HG03575 (cell line): ENCODE data around the gene PARVA.
"Not testable (repeated sequence)": the region's sequence is repeated elsewhere in the genome, so short reads cannot be mapped to it uniquely, and the experiment has no call there.

ENCODE experiments used
- ATAC-seq: cut with Tn5 transposase; IDR thresholded peaks from one replicate; pipeline ENCODE4 v1.9.1; 2021; ENCODE audit not compliant: unreplicated experiment, insufficient number of reproducible peaks, low FRiP score; ENCODE audit errors: extremely low read depth

The PARVA gene, protein sequence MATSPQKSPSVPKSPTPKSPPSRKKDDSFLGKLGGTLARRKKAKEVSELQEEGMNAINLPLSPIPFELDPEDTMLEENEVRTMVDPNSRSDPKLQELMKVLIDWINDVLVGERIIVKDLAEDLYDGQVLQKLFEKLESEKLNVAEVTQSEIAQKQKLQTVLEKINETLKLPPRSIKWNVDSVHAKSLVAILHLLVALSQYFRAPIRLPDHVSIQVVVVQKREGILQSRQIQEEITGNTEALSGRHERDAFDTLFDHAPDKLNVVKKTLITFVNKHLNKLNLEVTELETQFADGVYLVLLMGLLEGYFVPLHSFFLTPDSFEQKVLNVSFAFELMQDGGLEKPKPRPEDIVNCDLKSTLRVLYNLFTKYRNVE

DNA sequence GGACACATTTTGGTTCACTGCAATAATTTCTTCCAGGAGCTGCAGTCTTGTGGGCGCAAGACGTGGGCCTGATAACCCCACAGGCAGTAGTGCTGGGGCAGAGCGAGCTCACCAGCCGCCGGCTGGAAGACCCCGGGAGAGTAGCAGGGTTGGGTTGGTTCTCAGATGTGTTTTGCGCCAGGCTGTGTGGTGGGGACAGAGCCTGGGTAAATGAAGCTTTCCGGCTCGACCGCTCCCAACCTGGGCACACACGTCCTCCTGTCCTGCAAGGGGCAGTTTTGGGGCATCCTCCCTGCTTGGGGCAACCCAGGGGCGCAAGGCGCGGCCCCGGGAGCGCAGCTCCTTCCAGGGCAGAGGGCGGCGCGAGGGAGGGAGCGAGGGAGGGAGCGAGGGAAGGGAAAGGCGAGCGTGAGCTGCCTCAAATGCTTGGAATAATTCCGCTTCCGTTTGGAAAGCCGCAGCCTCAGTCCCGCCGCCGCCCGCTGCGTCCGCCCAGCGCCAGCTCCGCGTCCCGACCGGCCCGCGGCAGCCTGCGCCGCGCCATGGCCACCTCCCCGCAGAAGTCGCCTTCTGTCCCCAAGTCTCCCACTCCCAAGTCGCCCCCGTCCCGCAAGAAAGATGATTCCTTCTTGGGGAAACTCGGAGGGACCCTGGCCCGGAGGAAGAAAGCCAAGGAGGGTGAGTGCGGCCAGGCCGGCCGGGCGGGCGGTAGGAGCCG is at the start of gene PARVA:
Gene PARVA, plus strand, starts transcription at position 466 of the 718 bp plus-strand sequence. Its CDS starts 77 bp downstream, at position 543.
- no peak for ATAC-seq

DNA sequence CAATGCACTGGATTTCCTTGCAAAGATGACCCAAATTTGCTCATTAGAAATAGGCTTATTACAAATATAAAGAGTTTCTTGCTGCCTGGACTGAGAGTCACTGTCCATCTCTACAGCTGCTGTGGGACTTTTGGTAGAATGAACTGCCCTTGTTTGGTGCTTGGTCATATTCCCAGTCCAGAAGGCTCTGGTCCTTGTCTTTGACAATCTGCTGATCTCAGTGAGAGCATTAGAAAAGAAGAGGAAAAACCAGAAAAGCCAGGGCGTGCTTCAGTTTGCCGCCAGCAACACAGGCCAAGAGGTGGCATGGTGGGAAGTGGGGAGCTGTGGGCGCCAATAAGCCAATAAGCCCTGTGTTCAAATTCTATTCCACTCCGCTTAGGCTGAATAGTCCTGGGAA is 48.2 kb upstream of the PARVA start:
- ATAC-seq, result no peak

DNA sequence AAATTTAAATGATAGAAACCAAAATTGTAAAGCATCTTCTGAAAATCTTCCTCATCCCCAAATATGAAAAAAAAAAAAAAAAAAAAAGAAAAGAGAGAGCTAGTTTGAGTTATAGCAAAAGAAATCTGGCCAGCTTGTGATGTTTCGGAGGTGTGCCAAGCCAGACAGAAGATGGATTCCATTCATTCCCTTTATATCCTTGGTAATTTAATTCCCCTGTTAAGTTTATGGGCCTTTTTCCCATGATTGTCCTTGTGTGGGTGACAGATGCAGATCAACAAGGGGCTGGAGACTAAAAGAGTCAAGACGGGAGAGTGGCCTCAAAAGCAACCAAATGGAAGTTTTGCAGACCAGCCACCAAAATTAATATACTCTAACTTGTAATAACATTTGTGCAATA is 47.6 kb upstream of the PARVA start:
- ATAC-seq, result no peak

DNA sequence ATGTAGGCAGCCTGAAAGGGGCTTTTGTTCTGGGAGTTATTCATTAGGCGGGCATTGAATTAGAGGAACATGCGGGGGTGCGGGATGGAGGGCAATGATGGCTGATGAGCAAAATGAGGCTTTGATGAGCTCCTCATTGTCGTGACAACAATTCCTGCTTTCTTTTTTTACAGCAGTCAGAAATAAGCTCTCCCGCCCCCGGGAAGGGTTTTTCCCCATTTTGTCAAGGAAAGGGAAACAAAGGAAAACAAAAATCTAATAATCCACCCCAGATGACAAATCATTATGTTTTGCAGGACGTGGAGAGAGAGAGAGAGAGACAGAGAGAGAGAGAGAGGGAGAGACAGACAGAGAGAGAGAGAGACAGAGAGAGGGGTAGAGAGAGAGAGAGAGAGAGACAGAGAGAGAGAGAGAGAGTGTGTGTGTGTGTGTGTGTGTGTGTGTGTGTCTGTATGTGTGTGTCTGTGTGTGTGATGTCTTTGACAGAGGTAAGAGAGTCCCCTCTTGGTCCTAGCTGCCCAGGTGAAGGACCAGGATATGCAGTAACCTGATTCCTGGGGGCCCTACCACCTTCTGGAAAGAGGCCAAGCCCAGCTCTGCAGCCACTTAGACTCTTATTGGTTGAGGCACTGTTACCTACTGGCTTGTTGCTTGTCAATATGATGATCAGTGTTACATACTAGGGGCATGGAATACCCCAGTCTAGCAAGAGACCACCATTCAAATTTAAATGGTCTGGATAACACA is 46.7 kb upstream of the PARVA start:
- no peak for ATAC-seq

DNA sequence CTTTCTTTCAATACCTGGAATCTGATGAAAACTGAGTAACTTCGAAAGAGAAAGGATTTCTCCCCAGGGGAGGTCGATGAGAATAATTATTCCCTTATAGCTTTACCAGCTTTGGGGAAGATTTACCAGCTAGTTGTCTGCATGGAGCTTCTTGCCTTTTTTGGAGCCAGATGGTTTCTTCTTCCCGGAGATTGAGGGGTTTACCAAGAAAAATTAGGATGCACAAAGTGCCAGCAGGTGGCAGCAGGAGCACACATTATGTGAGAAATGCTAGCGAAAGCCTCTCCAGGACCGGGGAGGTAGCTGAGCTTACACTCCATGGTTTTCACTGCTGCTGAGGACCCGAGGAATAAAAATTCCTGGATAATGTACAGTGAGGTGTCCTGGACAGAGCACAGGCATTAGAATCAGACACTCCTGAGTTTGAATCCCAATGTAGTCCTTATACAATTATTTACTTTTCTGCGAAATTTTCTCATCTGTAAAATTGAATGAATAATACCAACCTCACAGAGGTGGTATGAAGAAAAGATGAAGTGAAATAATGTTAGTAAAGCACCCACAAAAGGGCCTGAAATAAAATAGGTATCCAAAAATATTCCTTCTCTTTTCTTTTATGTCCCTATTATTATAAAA is 46.0 kb upstream of the PARVA start:
- ATAC-seq, result no peak

DNA sequence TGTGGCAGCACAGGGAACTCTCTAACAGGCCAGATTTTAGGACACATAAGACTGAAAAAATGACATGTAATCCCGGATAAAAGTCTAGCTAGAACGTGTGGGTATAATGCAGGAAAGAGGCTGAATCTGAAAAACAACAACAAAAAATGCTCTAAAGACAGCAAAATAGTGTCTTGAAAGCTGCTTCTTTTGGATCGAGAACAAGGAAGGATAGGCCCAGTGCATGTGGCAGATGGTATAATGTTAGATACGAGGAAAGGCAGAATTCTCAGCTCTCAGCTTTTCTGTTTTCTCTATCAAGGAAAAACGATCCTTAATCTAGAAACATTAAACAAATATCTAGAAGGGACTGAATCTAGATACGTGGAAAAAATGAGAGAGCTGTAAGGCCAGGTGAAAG is 33.8 kb upstream of the PARVA start:
- ATAC-seq, result no peak

DNA sequence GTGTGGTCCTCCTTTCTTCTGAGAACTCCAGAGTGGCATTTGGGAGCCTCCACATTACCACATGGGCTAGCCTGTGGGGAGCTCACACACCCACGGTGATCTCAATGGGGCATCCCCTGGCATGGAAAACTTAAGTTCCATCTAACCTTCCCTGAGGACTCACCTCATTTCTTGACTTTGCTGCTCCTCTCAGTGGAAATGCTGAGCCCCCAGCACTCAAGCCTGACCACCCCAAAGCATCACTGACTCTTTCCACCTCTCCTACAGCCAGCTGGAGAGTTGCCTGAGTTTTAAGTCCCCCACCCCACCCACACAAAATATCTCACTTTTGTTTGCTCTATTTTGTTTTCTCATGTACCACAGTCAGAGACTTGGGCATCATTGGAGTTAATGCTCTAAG is 23.8 kb upstream of the PARVA start:
- no peak for ATAC-seq

DNA sequence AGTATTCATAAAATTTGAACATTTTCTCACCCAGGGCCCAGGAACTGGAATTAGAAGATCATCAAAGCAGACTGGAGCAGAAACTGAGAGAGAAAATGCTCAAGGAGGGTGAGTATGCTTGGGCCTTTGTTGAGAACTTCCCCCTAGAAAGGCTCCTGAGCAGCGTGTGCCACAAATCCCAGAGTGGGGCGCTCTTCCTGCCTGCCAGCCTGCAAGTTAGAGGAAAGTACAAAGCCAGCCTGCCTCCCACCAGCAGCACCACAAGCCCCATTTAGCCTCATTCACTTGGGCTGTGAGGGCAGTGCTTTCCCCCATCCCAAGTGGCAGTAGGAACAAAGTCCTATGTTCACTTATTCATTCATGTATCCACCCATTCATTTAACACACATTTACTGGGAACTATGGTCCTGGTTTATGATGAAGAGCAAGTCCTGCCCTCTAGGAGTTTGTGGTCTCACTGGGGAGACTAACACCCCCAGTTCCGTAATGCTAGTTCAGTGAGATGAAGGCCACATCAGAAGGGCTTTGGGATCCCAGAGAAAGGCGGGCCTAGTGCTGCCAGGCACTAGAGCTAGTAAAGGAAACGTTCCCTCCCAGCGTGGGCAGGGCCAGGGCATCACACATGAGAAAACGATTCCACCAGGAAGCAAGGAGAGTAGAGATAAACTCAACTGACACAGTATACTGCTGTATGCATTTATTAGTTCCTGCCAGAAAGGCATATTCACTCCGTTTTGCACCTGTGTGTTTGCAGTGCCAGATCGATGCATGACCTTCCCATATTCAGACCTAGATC is 22.4 kb upstream of the PARVA start:
- ATAC-seq, result no peak

DNA sequence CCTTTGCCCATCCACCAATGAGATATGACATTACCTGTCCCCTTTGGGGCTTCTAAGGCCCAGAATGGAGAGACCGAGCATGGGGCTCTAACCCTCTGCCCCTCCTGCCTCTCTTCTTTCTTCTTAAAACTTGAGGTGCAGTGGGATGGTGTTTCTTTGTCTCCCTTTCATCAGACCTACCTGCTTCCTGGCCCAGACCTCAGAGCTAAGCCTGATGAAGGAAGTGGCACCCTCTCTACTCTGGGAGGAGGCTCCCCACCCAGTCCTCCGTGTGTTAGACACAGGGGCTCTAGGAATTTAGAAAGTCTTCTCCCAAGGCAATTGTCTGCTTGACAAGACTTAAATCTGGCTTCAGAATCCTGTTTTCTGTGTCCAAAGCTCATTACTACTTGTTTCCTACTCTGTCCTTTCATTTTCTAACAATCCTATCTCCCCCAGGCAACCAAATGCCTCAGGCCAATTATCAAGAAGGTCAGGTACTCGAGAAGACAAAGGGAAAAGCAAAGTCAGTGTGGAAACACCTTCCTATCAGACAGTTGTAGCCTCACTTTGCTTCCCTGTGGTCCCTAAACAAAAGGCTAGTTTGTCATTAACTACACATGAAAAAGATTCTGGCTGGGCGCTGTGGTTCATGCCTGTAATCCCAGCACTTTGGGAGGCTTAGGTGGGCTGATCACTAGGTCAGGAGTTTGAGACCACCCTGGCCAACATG is 20.3 kb upstream of the PARVA start:
- ATAC-seq, result no peak

DNA sequence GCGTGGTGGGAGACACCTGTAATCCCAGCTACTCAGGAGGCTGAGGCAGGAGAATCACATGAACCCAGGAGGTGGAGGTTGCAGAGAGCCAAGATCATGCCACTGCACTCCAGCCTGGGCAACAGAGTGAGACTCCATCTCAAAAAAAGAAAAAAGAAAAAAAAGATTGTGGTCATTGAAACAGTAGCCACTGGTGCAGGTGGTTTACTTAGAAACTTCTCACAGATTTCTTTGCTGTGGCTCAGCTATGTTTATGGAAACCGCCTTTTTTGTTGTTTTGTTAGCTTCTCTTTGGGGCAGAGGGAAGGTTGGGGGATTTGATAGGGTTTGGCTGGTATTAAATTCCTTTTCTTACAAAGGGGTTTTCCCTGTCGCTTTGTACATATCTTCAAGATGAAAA is 19.7 kb upstream of the PARVA start:
- not testable (repeated sequence) for ATAC-seq

DNA sequence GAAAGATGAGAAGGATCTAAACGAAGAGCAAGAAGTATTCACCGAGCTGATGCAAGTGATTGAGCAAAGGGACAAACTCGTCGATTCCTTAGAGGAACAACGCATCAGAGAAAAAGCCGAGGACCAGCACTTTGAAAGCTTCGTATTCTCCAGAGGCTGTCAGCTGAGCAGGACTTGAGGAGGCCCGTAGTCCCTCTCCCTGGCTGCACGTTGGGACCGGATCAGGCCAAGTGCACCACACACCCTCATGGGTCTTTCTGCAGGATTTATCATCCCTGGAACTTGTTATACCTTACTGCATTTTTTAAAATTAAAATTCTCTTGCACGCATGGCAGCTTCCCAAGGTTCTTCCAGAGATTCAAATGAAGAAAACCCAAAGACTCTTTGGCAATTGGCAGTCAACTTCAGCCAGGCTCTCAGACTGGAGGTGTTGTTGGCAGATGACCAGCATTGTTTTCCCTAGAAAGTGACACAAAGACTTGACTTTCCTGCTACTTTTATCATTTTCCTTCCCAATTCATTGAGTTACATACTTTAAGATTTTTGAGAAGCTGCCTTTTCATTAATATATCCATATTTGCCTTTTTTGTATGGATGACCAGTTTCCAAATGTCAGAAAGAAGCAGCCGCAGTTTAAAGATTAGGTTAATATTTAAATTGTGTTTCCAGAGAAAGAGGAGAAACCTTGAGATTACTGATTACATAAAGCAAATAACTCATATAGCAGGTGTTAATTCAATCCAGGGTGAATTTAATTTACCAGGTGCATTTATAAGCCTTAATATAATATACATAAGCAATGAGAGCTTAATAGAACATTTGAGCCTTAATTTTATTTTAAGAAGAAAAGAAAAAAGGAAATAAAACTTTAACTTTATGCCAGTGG is 18.8 kb upstream of the PARVA start:
- ATAC-seq, result no peak

DNA sequence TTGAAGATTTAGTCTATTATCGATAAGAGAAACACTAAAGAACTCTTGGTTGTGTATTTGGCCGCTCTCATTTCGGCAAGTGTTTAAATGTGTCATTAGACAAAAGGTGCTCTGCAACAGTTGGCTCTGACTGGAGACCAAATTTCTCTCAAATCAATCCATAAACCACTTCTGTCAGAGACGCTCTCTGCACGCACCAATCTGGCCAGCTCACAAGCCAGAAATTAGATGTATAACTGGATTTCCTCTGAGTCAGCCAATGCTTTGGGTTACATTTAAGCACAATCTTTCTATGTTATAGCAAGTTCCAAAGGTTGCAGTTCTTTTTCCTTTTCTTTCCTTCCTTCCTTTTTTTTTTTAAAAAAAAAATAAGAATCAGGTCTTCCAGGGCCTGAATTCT is 17.6 kb upstream of the PARVA start:
- no peak for ATAC-seq

DNA sequence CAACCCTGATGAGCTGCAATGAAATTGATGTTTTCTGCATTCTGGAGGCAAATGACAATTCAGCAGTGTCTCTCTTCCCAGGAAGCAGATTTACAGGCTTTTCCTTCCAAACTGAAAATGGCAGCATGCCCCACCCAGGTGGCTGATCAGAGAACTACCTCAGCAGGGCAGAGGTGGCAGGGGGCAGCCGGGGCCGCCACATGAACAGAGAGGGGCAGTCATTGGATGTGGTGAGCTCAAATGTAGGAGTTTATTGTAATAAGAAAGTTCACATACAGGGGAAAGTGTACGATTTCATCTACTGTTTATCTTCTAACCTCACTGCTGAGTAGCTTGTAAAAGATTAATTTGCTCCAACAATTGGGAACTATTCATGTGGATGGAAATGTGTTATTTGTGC is 15.7 kb upstream of the PARVA start:
- ATAC-seq, result no peak

DNA sequence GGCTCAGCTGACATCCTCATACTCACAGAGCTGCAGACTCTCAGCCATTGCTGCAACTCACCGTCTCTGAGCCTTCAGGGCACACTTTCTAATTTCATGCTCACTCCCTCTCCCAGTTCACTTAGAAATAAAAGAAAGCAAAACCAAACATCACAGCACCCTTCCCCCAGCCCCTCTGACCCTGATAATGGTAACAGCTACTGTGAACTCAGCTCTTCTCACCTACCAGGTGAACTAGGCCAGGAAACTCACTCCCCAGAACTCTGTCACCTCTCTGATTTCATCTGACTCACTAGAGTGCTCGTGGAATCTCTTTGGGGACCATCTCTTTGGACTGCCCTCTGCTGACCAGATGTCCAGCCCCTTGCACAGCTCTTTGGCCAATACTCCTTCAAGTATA is 14.5 kb upstream of the PARVA start:
- ATAC-seq, result no peak

DNA sequence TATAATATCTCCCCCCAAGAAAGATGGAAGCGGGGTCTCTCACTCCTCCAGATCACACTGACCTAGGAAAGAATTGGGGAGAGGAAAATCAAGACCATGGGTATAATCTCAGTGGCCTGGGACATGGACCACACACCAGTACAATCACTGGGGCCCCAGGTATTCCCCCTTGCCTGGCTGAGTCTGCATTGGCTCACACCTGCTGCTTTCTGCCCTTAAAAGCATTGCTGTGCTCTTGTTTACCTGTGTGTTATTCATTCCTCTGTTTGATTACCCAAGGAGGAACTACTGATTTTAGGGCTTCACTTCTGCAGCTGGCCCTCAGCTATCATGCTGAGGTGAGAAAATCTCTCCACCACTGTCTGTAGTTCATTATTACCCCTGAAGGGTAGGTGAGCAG is 14.0 kb upstream of the PARVA start:
- ATAC-seq, result no peak

DNA sequence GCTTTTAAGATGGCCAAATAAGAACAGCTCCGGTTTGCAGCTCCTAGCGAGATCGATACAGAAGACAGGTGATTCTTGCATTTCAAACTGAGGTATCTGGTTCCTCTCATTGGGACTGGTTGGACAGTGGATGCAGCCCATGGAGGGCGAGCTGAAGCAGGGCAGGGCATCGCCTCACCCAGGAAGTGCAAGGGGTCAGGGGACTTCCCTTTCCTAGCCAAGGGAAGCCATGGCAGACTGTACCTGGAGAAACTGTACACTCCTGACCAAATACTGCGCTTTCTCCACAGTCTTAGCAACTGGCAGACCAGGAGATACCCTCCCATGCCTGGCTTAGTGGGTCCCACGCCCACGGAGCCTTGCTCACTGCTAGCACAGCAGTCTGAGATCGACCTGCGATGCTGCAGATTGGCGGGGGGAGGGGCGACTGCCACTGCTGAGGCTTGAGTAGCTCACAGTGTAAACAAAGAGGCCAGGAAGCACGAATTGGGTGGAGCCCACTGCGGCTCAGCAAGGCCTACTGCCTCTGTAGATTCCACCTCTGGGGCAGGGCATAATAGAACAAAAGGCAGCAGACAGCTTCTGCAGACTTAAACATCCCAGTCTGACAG is 11.3 kb upstream of the PARVA start:
- not testable (repeated sequence) for ATAC-seq

DNA sequence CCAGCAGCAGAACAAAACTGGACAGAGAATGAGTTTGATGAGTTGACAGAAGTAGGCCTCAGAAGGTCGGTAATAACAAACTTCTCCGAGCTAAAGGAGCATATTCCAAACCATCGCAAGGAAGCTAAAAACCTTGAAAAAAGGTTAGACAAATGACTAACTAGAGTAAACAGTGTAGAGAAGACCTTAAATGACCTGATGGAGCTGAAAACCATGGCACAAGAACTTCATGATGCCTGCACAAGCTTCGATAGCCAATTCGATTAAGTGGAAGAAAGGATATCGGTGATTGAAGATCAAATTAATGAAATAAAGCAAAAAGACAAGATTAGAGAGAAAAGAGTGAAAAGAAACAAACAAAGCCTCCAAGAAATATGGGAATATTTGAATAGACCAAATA is 10.3 kb upstream of the PARVA start:
- ATAC-seq, result not testable (repeated sequence)
